Heart left ventricle (tissue), 16 donors: Measurements from ENCODE around the gene FAM167B. TPM values are rescaled to one million over a fixed set of nuclear protein-coding genes. Genes with fewer than 3 reads are reported as not detected.

Experiments
- ATAC-seq, 4 donors: fragments of 200-7000 bp; cut with Tn5 transposase; one replicate each; pipeline ENCODE4 v1.9.1; 2020 to 2022; ENCODE audit warnings: moderate library complexity in 4 of 4, mild to moderate bottlenecking in 3 of 4, moderate number of reproducible peaks in 1 of 4
- DNase-seq, 5 donors: peaks; one replicate each; pipeline ENCODE4 v3.0.0-alpha.2; 2020
- H3K27ac ChIP-seq, 12 donors: fragments of 200-600 bp; sonication (generic) in 4 of 12; one replicate each; pipeline versions ENCODE4 v1.5.0 to v1.8.0; 2016 to 2022; ENCODE audit warnings: mild to moderate bottlenecking in 2 of 12
- H3K27me3 ChIP-seq, 9 donors: fragments of 200-600 bp; sonication (generic) in 2 of 9; one replicate each; pipeline versions ENCODE4 v1.5.1 to v1.8.0; 2016 to 2022; ENCODE audit warnings: mild to moderate bottlenecking in 3 of 9
- H3K36me3 ChIP-seq, 9 donors: fragments of 200-600 bp; sonication (generic) in 2 of 9; one replicate each; pipeline versions ENCODE4 v1.5.0 to v1.8.0; 2018 to 2022; ENCODE audit warnings: mild to moderate bottlenecking in 2 of 9
- H3K4me1 ChIP-seq, 12 donors: fragments of 200-600 bp; sonication (generic) in 4 of 12; one replicate each; pipeline versions ENCODE4 v1.5.0 to v1.8.0; 2016 to 2022; ENCODE audit warnings: mild to moderate bottlenecking in 3 of 12
- H3K4me3 ChIP-seq, 12 donors: fragments of 200-600 bp; sonication (generic) in 4 of 12; one replicate each; pipeline versions ENCODE4 v1.5.0 to v1.8.0; 2017 to 2022; ENCODE audit warnings: mild to moderate bottlenecking in 9 of 12, moderate library complexity in 4 of 12
- H3K9me3 ChIP-seq, 12 donors: fragments of 200-600 bp; sonication (generic) in 4 of 12; one replicate each; pipeline versions ENCODE4 v1.5.0 to v1.8.0; 2016 to 2022; ENCODE audit warnings: mild to moderate bottlenecking in 1 of 12
- POLR2A ChIP-seq, 2 donors: fragments of 450-650 bp; IDR thresholded peaks; one replicate each; pipeline ENCODE4 v1.6.1; 2017; ENCODE audit warnings: antibody characterized with exemption in 2 of 2, mild to moderate bottlenecking in 2 of 2, moderate library complexity in 2 of 2
- WGBS, 4 donors: extraction: QIAGEN DNeasy Blood & Tissue Kit in 2 of 4; methylation state at CpG; one replicate each; pipeline versions ENCODE4 v1.1.5 to v1.1.7; 2013 to 2018; 5-methylcytosine and 5-hydroxymethylcytosine counted together
- intact Hi-C, 10 donors: fragments of 100-400 bp; cut with DNase I; formaldehyde crosslinking; loops; one replicate each; pipeline versions ENCODE4 v1.11.1 to v1.14.2; 2022
- polyA plus RNA-seq, 2 donors: library from polyadenylated mRNA; stranded (reverse); fragments of 200-250 nt; gene quantifications; one replicate each; pipeline ENCODE4 v1.2.3, GENCODE V29; 2013
- total RNA-seq, 9 donors: library from RNA; depleted of rRNA in 2 of 9; stranded (reverse); fragments of >200 nt in 2 of 9; fragmentation: NEBNext Ultra II Directional in 3 of 9; extraction: Animal tissue kit (Norgen Biotek cat#: 25700) in 3 of 9; gene quantifications; one replicate each; pipeline versions ENCODE4 v1.1.0 to v1.2.4, GENCODE V29; 2016 to 2023
- TF ChIP-seq, protein P1 (sequence below), 12 donors: fragments of 200-600 bp; sonication (generic) in 4 of 12; IDR thresholded peaks; one replicate each; pipeline versions ENCODE4 v1.5.0 to v1.8.0; 2018 to 2022; ENCODE audit warnings: antibody characterized with exemption in 12 of 12, mild to moderate bottlenecking in 5 of 12
- donor health status: ischemic (EF 13 %, LVEDD 7.1; RV severe dilation, severe dysfunction).
- donor health status: healthy with polysubstance abuse.
- donor health status: DM: no; HTN: yes; CAD: no.
- donor health status: DM: no; HTN: no; CAD: no.
- donor health status: ischemic (EF 25% LVEDD 6.9; RV normal size, moderate dysfunction).
- donor health status: ischemic (EF 25% LVEDD 5.7; RV mildly dilated, moderate dysfunction).
- donor health status: healthy.
- donor health status: DM: yes; HTN: yes; CAD: no.
- donor health status: ischemic (EF 35%, LVEDD 5.7; RV mildly dilated, moderate dysfunction).
- donor health status: nonischemic (EF 11% LVEDD 7.7; RV severe dilation, severe dysfunction).
- donor health status: DM: yes; HTN: yes; CAD: no.
- donor health status: PGD.
- donor health status: ischemic (EF 29% LVEDD 5.4; RV normal size, mild dysfunction).
- donor health status: nonischemic (EF 23%, LVEDD 6.1; RV moderate dilation, normal function).

Gene FAM167B
- total and polyA plus RNA-seq, 11 donors, result 2.0 to 14.1 (median 5.6) TPM

DNA sequence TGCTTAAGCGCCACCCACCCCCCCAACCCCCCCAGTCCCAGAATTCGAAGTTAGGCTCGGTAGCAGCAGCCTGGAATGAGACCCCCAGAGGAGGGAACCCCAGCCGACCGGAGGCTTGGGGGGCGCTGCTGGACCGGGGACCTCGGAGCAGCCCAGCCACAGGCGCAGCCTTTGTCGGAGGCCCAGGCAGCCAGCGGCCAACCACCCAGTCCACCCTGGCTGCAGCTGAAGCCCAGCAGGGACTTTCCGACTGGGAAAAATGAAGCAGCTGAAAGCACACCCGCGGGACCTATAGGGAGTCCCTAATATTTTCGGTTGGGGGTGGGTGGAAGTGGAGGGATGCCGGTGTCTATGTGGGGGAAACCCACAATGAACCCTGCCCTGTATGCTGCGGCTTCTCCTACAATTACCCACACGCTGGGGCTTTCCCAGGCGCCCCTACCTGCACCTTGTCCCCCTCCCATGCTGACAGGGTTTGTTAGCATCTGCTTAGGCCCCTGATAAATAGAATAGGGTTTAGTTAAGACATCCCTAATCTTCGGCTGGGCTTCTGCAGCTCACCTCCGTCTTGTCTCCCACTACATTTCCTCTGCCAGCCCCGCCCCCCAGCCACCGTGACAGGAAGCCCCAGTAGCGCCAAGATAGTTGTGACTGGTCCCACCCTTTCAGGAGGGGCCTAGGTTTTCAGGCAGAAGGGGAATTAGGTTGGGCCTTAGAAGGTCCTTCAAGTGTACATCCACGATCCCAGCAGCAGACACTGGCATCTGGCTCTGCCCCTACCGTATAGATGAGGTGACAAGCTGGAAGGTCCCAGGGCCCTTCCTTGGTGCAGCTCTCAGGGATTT lies 45.8 kb upstream of the FAM167B start:
- peaks cover 0 to 27% (median 19%) of the 10 kb centered on the region in 9 donors for H3K36me3 ChIP-seq
- DNase-seq, result peak; percentile 77 to 85 (median 79)
- TF ChIP-seq, protein P1, sequence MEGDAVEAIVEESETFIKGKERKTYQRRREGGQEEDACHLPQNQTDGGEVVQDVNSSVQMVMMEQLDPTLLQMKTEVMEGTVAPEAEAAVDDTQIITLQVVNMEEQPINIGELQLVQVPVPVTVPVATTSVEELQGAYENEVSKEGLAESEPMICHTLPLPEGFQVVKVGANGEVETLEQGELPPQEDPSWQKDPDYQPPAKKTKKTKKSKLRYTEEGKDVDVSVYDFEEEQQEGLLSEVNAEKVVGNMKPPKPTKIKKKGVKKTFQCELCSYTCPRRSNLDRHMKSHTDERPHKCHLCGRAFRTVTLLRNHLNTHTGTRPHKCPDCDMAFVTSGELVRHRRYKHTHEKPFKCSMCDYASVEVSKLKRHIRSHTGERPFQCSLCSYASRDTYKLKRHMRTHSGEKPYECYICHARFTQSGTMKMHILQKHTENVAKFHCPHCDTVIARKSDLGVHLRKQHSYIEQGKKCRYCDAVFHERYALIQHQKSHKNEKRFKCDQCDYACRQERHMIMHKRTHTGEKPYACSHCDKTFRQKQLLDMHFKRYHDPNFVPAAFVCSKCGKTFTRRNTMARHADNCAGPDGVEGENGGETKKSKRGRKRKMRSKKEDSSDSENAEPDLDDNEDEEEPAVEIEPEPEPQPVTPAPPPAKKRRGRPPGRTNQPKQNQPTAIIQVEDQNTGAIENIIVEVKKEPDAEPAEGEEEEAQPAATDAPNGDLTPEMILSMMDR (IDR thresholded peaks at IDR 0.05), result peak in 3 of 12 donors; percentile 11 to 29 (median 27)
- no peak for TF ChIP-seq POLR2A (IDR thresholded peaks at IDR 0.05)
- no peaks in the 10 kb centered on the region for H3K27me3 ChIP-seq
- intact Hi-C loops, result loop anchor here in 1 of 10 donors (2.0 kb wide), 1 partner anchor 20 kb away; no protein-coding TSS in a partner anchor
- peak overlapping the region; percentile 39 to 78 (median 66) for H3K4me3 ChIP-seq
- H3K9me3 ChIP-seq, result no peaks in the 10 kb centered on the region
- 1 to 2% (median 1%) methylated on average over 22 to 26 of the region's 26 CpGs for WGBS, 4 donors
- peak; percentile 32 to 66 (median 47) for ATAC-seq
- peaks cover 5 to 56% (median 34%) of the 10 kb centered on the region in 12 donors for H3K4me1 ChIP-seq
- peak overlapping the region; percentile 37 to 93 (median 86) for H3K27ac ChIP-seq

DNA sequence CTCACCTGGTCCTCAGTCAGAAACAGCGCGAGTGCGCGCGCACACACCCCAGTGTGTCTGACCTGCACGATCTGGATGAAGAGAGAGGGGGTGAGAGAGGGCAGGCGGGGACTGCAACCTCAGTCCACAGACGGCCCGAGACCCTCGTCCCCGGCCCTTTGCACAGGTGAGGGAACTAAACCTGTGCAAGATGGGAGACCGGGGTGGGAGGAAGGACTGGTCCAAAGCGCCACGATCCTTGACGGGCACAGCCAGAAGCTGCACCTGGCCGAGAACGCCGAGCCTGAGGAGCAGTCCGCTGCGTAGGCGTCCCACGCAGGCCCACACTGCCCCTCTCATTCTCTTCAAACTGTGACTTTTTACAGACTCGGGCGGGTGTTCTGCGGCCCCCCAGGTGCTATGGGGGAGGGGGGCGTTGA lies 42.1 kb upstream of the FAM167B start:
- peaks cover 0 to 6% (median 0%) of the 10 kb centered on the region in 9 donors for H3K36me3 ChIP-seq
- no peaks in the 10 kb centered on the region for H3K27me3 ChIP-seq
- H3K4me1 ChIP-seq, result peaks cover 5 to 47% (median 26%) of the 10 kb centered on the region in 12 donors
- H3K27ac ChIP-seq, result peak overlapping the region in 6 of 12 donors; percentile 36 to 68 (median 55)
- DNase-seq (no peak), ATAC-seq (no peak)
- peak overlapping the region; percentile 19 to 82 (median 64) for H3K4me3 ChIP-seq
- intact Hi-C loops, result no loop called here
- H3K9me3 ChIP-seq, result no peaks in the 10 kb centered on the region
- WGBS, 4 donors, result 33 to 42% (median 38%) methylated on average over 24 to 26 of the region's 26 CpGs
- TF ChIP-seq POLR2A (IDR thresholded peaks at IDR 0.05), result no peak
- TF ChIP-seq, protein P1 (IDR thresholded peaks at IDR 0.05), result no peak

DNA sequence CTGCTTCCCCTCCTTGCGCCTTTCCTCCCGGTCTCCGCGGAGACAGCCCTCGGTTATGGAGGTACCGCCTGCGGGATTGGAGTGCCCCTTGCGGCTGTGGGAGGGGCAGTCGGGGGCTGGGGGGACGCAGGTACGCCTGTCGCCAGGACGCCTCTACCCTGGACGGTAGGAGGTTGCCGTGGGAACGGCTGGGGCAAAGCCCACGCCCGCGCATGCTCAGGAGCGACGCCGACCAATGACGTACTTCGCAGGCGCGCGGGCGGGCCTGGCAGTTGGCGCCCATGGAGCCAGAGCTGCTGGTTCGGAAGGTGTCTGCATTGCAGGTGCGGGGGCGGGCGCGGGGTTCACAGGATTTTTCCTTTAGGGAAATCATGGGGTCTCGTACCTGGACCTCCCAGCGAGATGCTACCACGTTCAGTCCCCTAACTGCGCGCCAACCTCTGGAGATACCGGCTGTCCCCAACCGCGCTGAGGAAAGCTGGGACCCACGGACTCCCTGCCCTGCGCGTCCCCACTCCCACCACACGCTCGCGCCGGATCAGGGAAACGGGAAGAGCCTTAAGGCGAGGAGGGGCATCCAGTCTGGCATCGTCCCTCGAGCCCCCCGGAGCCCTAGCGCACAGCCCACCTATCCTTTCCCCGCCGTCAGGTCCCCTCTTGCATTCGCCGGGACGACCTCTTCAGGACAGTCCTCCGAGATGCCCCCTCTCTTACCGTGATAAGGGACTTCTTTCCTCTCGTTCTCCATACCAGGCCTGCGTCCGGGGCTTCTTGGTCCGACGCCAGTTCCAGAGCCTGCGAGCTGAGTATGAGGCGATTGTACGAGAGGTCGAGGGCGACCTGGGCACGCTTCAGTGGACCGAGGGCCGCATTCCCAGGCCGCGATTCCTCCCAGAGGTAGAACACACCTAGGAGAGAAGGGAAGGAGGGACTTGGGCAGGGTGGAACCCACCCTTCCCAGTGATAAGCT lies 41.3 kb upstream of the FAM167B start, which contains the start of gene IQCC:
Gene IQCC, plus strand, starts transcription at position 271 of the 970 bp plus-strand sequence. Its CDS starts 11 bp downstream, at position 282.
- peak within 1 kb of the TSS in 6 of 12 donors; percentile 36 to 68 (median 55) for H3K27ac ChIP-seq
- WGBS, 4 donors, result 1 to 4% (median 2%) methylated on average over 47 to 77 of the region's 77 CpGs
- TF ChIP-seq, protein P1 (IDR thresholded peaks at IDR 0.05), result no peak
- TF ChIP-seq POLR2A (IDR thresholded peaks at IDR 0.05), result peak in 1 of 2 donors; percentile 61

More for the DNA sequence above, 41.3 kb upstream of the FAM167B start, which contains the start of gene IQCC:
- intact Hi-C loops, result no loop called here
- DNase-seq (peak; percentile 86 to 92 (median 87)), ATAC-seq (peak; percentile 49 to 83 (median 76))
- Histone ChIP-seq H3K27me3 (no peaks in the 10 kb centered on the region), H3K4me3 (peak within 1 kb of the TSS; percentile 19 to 82 (median 64)), H3K9me3 (no peaks in the 10 kb centered on the region), H3K4me1 (peaks cover 5 to 40% (median 23%) of the 10 kb centered on the region in 12 donors), H3K36me3 (peaks cover 0 to 6% (median 0%) of the 10 kb centered on the region in 9 donors)
